Measurements from ENCODE around the gene SETD5.

SETD5 gene, protein sequence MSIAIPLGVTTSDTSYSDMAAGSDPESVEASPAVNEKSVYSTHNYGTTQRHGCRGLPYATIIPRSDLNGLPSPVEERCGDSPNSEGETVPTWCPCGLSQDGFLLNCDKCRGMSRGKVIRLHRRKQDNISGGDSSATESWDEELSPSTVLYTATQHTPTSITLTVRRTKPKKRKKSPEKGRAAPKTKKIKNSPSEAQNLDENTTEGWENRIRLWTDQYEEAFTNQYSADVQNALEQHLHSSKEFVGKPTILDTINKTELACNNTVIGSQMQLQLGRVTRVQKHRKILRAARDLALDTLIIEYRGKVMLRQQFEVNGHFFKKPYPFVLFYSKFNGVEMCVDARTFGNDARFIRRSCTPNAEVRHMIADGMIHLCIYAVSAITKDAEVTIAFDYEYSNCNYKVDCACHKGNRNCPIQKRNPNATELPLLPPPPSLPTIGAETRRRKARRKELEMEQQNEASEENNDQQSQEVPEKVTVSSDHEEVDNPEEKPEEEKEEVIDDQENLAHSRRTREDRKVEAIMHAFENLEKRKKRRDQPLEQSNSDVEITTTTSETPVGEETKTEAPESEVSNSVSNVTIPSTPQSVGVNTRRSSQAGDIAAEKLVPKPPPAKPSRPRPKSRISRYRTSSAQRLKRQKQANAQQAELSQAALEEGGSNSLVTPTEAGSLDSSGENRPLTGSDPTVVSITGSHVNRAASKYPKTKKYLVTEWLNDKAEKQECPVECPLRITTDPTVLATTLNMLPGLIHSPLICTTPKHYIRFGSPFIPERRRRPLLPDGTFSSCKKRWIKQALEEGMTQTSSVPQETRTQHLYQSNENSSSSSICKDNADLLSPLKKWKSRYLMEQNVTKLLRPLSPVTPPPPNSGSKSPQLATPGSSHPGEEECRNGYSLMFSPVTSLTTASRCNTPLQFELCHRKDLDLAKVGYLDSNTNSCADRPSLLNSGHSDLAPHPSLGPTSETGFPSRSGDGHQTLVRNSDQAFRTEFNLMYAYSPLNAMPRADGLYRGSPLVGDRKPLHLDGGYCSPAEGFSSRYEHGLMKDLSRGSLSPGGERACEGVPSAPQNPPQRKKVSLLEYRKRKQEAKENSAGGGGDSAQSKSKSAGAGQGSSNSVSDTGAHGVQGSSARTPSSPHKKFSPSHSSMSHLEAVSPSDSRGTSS (N-terminal part only)

DNA sequence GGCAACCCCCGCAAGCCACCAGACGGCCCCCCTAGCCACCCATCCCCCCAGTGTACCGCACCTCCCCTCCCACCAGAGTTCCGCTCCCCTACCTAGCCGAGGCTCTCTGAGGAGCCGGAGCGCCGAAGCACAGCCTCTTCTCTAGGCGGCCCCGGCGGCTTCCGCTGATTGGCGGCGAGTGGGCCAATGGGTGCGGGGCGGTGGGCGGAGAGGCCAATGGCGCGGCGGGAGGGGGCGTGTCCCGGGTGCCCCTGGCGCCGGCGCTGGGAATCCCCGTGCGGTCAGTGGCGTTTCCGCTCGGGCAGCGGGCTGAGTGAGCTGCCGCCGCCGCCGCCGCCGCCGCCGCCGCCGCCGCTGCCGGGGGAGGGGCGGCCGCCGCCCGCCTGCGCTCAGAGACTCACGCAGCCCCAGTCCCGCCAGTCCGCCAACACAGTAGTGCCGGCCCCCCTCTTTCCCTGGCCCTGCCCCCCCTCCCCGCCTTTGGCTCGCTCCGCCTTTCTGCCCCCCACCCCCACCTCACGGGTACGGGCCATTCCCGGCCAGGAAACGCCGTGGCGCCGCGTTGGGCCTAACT lies at the start of gene SETD5:
SETD5 (plus strand) TSS at position 284 of the 574 bp plus-strand sequence. CDS start 31,324 bp downstream, outside the sequence.
- DNase-seq (ENCODE audit: low spot score): peak; percentile 94

DNA sequence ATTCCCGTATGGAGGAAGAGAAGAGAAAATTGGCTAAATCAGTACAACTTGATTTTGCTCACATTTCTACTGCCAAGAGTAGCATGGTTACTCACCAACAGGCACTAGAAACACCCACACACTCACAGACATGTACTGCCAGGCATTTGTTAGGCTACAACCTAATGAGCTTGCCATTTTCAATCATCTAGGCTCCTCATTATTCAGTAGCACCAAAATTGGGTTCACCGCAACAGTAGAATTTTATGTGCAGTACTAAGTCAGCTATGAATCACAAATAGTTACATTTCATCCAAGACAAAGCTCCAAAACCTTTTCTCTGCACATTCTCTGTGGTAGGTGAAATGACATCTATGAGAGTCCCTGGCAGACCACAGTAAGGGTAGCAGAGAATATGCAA lies 49.5 kb upstream of the SETD5 start:
- DNase-seq (ENCODE audit: low spot score): peak; percentile 77

DNA sequence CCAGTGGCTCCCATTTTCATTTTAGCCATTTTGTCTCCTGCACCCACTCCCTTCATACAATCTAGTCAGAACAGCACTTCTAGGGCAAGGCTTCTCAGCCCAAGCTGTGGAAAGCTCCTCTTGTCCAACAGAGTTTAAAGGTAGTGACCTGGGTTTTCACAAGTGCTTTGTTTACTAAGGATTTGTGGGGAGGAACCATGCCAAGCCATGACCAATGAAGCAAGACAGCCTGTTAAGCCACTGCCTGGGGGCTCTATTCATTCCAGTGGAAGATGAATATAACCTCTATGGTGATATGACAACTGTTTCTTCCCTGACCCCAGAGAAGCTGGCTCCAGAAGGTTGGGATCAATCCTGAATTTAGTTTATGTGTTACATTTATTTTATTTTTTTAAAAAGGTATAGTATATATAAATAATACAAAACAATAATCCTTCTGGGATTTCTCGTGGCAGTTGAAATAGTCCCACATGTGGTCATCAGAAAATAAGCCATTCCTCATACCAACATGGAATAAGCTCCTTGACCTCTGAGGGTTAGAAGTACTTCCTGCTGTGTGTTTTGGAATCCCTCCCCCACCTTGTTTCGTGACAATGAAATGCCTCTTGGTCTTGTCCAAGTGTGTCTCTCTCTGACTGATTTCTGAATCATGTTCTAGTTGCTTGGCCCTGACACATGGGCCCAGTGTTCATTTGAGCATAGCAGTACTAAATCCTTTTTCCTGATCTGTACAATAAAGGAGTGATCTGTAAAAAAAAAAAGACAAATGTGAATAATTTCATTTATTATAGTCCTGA lies 47.9 kb upstream of the SETD5 start:
- DNase-seq (ENCODE audit: low spot score): peak; percentile 55

DNA sequence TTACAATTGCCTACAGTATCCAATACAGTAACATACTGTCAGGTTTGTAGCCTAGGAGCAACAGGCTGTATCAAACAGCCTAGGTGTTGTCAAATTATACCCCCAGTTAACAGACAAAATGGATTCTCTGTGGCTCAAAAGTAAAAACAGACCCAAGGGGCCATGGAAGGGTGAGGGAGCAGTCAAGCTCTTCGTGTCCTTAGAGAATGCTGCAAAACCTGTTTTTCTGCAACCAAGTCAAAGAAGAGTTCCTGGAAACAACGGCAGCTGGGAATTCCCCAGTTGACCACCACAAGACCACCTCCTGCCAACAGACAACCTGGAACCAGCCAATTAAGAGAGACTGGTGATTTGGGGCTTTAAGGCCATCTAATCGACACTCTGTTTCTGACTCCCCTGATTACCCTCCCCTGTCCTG lies 45.7 kb upstream of the SETD5 start:
- DNase-seq (ENCODE audit: low spot score): no peak

DNA sequence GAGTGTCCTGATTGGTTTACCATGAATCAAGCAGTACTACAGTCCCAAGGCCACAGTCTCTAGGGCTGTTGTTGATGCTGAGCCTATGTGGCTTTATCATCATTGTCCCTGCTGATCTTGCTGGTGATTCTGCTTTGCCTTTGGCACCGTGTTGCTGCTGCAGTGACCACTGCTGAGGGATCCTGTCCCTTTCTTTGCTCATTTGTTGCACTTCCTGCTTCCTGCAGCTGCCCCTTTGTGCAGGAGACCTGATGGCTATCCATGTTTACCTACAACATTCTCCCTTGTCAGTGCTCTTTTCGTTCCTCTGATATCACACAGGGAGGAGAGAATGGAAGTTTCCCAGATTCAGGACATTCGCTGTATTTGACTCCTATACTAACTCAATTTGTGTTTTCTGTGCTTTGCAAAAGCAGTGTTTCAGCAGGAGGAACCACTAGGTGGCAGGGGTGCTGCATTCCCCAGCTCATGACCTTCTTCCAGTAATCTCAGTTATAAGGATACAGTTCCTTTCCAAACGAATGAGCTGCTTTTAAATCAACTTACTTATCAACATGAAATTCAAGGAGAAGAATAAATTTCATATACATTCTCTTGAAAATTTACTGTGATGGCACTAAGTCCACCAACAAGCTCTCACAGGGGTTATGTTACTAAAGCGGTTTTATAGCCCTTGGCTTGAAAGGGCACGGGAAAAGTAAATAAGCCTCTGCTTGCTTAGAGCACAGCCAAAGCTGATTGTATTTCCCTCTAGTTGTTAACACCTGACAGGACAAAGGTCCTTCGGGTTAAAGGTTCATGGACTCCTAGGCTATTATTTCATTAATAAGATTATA lies 44.3 kb upstream of the SETD5 start:
- peak; percentile 79 for DNase-seq (ENCODE audit: low spot score)

DNA sequence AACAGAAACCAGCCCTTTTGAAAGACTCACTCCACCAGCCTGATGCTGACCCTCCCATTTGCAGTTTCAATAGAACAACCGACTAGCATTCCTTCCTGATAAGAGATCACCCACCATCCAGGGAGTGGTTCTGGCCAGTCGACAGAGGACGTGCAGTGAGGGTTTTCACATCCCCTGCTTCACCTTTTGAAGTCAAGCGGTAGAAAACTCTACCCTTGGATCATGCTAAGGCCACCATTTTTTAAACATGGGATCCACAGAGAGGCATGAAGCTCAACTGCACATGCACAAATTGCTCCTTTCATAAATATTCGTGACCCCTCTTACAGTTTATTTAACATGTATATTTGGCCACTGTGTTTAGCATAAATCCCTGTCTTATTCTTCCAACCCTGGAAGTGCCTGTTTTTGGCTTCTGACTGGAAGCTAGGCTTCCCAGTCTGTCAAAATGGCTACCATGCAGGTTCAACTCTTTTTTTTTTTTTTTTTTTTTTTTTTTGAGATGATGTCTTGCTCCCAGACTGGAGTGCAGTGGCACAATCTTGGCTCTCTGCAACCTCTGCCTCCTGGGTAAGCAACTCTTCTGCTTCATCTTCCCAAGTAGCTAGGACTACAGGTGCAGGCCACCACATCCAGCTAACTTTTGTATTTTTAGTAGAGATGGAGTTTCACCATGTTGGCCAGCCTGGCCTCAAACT lies 35.6 kb upstream of the SETD5 start:
- no peak for DNase-seq (ENCODE audit: low spot score)

DNA sequence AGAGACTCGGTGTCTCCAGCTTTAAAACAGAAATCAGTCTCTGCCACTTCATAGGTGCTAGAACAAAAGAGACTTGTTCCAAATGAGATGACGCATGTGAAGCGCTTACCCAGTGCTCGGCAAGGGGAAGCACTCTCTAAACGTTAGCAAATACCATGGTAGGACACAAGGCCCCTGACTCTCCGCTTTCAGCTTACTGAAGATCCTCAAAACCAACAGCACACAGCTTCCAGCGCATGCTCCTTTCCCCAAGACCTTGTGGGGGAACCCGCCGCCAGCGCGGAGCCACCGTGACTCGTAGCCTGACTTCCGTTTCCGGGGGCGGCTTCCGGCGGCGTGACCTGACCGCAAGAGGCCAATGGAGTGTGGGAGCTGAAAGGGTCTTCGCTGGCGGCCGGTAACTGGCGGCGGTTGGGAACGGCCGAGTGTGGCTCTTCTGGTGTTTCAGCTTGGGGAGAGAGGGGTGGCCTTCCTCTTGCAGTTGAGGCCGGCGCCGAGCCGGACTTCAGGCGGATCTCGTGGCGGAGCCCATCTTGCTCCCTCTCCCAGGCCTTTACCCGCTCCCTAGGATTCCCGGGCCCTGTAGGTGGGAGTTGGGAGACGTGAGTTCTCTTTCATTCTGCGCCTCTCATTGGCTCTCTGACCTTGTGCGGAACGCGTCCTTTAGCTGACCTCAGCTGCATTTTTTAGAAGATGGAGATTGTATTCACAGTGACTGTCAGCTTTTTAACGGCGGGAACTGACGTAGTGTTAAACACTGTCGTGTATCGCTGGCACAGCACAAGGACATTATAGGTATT lies 34.5 kb upstream of the SETD5 start, which contains the start of gene THUMPD3:
THUMPD3 (plus strand) TSS at position 324 of the 800 bp plus-strand sequence. CDS start 2,015 bp downstream, outside the sequence.
- peak; percentile 93 for DNase-seq (ENCODE audit: low spot score)

DNA sequence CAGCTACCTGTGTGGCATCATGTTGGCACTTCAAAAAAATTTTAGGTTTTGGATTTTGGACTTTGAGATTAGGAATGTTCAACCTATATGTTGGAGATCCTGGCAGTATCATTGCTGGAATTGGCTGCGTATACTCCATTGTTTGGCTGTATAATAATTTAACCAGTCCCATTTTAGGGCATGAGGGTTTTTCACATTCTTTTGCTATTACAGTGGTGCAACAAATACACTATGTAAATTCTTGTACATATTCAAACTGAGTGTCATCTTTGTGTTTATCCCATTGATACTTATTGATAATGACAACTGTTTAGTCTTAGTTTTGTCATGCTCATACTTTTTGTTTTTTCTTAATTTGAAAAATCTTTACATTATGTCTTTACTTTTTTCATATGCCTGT lies 27.9 kb upstream of the SETD5 start:
- DNase-seq (ENCODE audit: low spot score): no peak

DNA sequence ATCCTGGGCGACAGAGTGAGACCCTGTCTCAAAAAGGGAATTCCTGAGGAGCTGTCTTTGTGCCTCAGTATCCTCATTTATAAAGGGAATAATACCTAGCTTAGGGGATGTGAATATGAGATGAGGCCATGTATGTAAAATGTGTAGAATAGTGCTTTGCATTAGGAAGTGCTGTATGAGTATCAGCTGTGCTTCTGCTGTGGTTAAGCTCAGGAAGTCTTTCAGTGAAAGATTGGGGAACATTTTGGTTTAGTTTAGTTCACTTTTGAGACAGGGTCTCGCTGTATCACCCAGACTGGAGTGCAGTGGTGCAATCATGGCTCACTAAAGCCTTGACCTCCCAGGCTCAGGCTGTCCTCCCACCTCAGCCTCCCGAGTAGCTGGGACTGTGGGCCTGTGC lies 23.9 kb upstream of the SETD5 start:
- DNase-seq (ENCODE audit: low spot score): no peak

DNA sequence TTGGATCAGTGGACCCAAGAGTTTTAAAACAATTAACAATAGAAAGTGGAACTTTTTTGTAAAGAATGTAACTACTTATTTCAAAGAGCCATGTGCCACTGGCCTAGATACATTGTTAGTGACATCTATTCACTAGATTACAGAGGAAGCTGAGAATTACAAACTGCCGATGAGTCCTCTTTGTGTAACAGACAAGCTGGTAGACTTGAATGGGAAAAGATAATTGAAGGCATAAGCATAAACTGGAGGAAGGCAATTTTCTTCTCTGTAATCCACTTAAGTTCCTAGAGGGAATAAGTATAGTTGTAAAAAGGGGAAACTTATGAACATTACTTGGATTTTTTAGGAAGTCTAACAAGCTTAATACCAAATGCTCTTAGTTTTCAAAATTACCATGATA lies 19.4 kb upstream of the SETD5 start:
- no peak for DNase-seq (ENCODE audit: low spot score)

DNA sequence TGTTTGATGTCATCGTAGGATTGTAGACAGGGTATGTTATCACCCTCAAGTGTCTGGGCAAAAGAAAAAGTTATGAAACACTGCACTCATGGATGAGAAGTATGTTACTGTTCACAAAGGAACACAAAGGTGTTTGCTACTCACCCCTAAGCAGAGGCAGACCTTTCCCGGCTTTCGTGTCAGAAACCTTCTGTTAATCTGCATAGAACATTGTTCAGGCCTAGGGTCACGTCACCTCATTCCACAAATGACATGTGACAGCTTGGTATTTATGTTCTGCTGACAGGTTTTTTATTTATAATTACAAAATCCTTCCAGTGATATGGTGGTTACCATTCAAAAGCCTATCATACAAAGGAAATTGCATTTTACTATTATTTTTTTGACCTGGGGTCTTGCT lies 18.1 kb upstream of the SETD5 start:
- DNase-seq (ENCODE audit: low spot score): no peak

DNA sequence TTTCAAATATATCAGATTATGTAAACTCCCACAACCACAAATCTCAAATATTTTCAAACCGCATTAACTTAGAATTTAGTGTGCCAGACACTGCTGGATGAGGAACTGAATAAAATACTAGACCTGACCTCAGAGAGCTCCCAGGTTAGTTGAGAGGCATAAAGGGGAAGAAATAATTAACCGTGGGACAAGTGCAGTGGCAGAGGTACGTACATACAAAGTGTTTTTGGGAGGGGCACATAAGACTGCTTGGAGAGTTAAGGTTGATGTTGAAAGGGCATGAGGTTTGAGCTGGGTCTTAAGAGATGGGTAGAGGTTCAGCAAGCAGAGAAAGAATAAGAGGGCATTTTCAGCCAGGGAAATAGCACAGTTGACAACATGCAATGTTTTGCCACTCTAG lies 17.4 kb upstream of the SETD5 start:
- no peak for DNase-seq (ENCODE audit: low spot score)

DNA sequence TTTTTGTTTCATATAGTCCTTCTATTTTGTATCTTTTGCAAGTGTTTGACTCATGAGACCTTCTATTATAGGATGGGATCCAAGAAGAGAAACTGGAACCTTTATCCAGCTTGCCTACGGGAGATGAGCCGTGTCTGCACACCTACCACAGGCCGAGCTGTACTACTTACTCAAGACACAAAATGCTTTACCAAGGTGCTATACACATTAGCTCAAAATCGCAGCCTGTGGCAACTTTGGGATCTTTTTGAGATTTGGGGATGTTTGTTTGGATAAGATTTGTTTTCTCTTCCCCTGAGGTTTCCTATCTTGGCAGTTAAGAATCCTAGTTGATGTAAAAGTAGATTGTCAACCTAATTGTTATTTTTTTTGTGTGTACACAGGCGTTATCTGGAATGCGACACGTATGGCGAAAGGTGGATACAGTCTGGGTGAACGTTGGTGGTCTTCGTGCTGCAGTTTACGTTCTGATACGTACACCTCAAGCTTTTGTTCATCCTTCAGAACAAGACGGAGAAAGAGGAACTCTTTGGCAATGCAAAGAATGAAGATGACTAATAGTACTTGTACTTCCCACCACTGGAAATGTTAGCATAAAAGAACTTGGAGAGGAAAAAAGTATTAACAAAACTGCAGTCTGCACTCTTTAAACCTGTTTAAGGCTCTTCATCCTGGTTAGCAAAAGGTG lies 13.1 kb upstream of the SETD5 start:
- no peak for DNase-seq (ENCODE audit: low spot score)

DNA sequence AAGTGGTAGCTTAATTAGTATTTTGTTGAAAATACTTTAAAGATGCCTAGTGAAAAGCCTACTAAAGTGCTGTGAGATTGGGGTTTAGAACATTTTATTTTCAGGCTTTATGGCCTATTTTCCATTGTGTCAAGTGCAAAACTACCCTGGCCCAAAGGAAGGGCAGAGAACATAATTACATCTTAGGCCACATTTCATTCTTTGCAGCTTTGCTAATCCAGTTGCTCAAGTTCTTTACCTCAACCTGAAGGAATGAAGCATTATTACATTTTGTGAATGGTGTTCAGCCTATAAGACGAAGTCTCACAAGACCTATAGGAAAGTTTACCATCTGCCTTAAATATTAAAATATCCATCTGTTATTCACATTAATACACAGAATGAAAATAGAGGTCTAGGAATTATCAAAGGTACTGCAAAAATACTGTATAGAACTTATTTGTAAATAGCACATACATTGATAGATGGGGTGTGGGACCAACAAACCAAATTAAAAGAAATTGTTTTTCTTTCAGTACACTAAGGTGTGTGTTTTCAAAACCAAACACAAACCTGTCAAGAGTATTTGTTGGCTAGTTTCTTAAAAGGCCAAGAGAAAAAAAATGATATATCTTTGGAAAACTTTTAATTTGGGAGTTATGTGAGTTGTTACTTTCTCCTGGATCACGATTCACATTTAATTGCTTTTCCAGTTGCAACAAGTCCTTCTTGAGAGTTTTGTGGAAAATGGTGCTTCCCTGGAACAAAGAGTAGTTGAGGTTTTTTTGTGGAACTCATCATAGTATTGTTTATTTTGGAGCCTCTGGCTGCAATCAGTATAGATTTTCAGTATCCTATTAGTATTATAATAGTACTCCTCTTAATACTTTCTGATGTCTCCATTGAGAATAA lies 12.0 kb upstream of the SETD5 start:
- no peak for DNase-seq (ENCODE audit: low spot score)

DNA sequence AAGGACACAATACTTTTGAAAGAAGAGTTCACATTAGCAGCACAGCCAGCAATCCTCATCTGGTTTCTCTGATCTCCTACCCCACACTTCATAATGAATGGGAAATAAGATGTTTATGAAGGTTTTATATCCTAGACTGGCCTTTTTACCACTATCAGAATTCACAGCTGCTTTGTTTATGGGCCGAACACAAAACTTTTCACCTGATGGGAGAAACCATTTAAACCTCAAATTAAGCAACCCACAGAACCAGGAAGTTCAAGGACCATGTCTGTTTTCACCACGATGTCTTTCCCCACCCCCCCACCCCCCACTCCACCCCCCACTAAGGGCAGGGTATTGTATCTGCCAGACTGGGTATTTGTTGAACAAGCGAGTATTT lies 11.3 kb upstream of the SETD5 start:
- no peak for DNase-seq (ENCODE audit: low spot score)

DNA sequence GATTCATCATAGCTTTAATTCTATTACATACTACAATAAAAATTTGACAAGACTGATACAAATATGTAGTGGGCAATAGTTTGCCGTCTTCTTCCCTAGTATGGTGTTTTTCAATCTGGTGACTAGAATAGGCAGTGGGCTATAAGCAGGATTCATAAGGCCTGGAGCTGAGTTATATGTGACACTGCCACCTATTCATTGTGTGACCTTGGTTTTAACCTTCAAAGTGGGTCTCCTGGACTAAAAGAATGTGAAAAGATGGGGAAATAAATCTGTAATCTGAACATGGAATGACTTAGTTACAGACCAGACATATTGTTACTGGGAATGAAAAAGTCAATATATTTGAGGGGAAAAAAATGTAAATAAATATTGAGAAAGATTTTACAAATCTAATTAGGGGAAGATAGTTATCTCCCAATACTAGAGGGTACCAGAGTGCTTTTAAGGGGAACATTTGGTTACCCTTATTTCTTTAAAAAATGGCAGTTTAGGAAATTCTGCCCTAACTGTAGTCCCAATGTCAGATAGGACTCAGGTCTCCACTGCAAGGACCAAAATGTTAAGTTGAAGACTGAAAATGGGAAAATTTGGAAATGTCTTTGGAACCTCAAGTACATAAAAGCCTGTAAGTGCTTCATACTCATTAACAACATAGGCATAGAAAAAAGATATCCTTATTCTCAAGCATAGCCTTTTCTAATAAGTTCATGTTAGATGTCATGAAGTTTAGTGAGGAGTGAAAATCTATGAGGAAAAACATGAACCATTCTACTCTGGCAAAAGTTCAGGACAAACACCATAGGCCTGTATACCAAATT lies 10.7 kb upstream of the SETD5 start:
- DNase-seq (ENCODE audit: low spot score): no peak

Data from AG20443 (cell line).